CD14-positive monocyte (primary cell): ENCODE results near the gene USP11. TPM values are rescaled to one million over a fixed set of nuclear protein-coding genes. Genes with fewer than 3 reads are reported as not detected.

ENCODE experiments used
- DNase-seq, 3 donors: peaks; one replicate each; pipeline ENCODE4 v3.0.0-alpha.2; 2011 to 2022
- H2AFZ ChIP-seq: 2 replicates; pipeline ENCODE4 v1.6.0; 2012; ENCODE audit warnings: mild to moderate bottlenecking, low read depth, low read length, inconsistent platforms; ENCODE audit not compliant: insufficient read depth, poor library complexity, severe bottlenecking
- H3K27ac ChIP-seq, 2 donors: 1 replicate in 1 of 2; 2 replicates in 1 of 2; pipeline ENCODE4 v1.5.1; 2012 to 2013; ENCODE audit warnings: low read length in 2 of 2, control low read depth in 1 of 2, inconsistent platforms in 1 of 2, low read depth in 1 of 2, mild to moderate bottlenecking in 1 of 2
- H3K27me3 ChIP-seq, 2 donors: one replicate each; pipeline versions ENCODE4 v1.6.0 to v1.6.1; 2011 to 2013; ENCODE audit warnings: low read length in 2 of 2; ENCODE audit not compliant: control insufficient read depth in 2 of 2, insufficient read depth in 2 of 2
- H3K36me3 ChIP-seq, 2 donors: replicated peaks in 1 of 2; 1 replicate in 1 of 2; 2 replicates in 1 of 2; pipeline versions ENCODE4 v1.5.1 to v1.6.1; 2012 to 2013; ENCODE audit warnings: low read length in 2 of 2, control low read depth in 1 of 2, inconsistent platforms in 1 of 2, mild to moderate bottlenecking in 1 of 2; ENCODE audit not compliant: insufficient read depth in 2 of 2, control insufficient read depth in 1 of 2
- H3K4me1 ChIP-seq, 2 donors: 1 replicate in 1 of 2; 2 replicates in 1 of 2; pipeline versions ENCODE4 v1.5.1 to v1.6.1; 2012 to 2013; ENCODE audit warnings: low read length in 2 of 2, control low read depth in 1 of 2, inconsistent platforms in 1 of 2, mild to moderate bottlenecking in 1 of 2, moderate library complexity in 1 of 2; ENCODE audit not compliant: insufficient read depth in 2 of 2, control insufficient read depth in 1 of 2
- H3K4me2 ChIP-seq: replicated peaks from 2 replicates; pipeline ENCODE3; 2012; ENCODE audit warnings: low read length, moderate library complexity, mild to moderate bottlenecking; ENCODE audit not compliant: poor library complexity, severe bottlenecking; ENCODE audit errors: extremely low read depth
- H3K4me3 ChIP-seq, 3 experiments: fragments of 200-600 bp in 1 of 3; sonication (generic) in 1 of 3; replicated peaks in 1 of 3; 1 replicate in 2 of 3; 2 replicates in 1 of 3; pipeline ENCODE4 v1.5.1; 2011 to 2013; ENCODE audit warnings: low read length in 3 of 3, mild to moderate bottlenecking in 3 of 3, control low read depth in 2 of 3, low read depth in 2 of 3, inconsistent platforms in 1 of 3, moderate library complexity in 1 of 3
- H3K79me2 ChIP-seq: 2 replicates; pipeline ENCODE4 v1.6.0; 2012; ENCODE audit warnings: mild to moderate bottlenecking, control low read depth, inconsistent platforms, low read length, moderate library complexity; ENCODE audit not compliant: insufficient read depth
- H3K9ac ChIP-seq: 2 replicates; pipeline ENCODE4 v1.6.0; 2017; ENCODE audit warnings: low read length, mild to moderate bottlenecking; ENCODE audit not compliant: insufficient read depth, poor library complexity, severe bottlenecking
- H3K9me3 ChIP-seq, 2 donors: replicated peaks in 1 of 2; 1 replicate in 1 of 2; 2 replicates in 1 of 2; pipeline versions ENCODE4 v1.5.1 to v1.6.1; 2012 to 2013; ENCODE audit warnings: low read length in 2 of 2, control low read depth in 1 of 2; ENCODE audit not compliant: control insufficient read depth in 1 of 2, insufficient read depth in 1 of 2
- H4K20me1 ChIP-seq: 2 replicates; pipeline ENCODE4 v1.6.0; 2012; ENCODE audit warnings: mild to moderate bottlenecking, low read length, control low read depth, moderate library complexity; ENCODE audit not compliant: insufficient read depth
- H3K27ac Mint-ChIP-seq, 7 donors: one replicate each; pipeline ENCODE4 v1.8.0; 2020; ENCODE audit warnings: mild to moderate bottlenecking in 7 of 7, mixed read lengths in 7 of 7, moderate library complexity in 6 of 7, inconsistent platforms in 2 of 7
- H3K27me3 Mint-ChIP-seq, 3 donors: one replicate each; pipeline ENCODE4 v1.8.0; 2021 to 2022; ENCODE audit warnings: low read depth in 3 of 3, mild to moderate bottlenecking in 3 of 3, mixed read lengths in 3 of 3, moderate library complexity in 3 of 3, inconsistent platforms in 1 of 3
- H3K36me3 Mint-ChIP-seq, 2 donors: one replicate each; pipeline ENCODE4 v1.8.0; 2020; ENCODE audit warnings: mixed read lengths in 2 of 2, inconsistent platforms in 1 of 2, mild to moderate bottlenecking in 1 of 2
- H3K4me1 Mint-ChIP-seq: one replicate; pipeline ENCODE4 v1.8.0; 2020; ENCODE audit warnings: mild to moderate bottlenecking, mixed read lengths
- H3K4me3 Mint-ChIP-seq, 2 donors: one replicate each; pipeline ENCODE4 v1.8.0; 2020; ENCODE audit warnings: mild to moderate bottlenecking in 2 of 2, mixed read lengths in 2 of 2, moderate library complexity in 1 of 2
- H3K9me3 Mint-ChIP-seq, 7 donors: one replicate each; pipeline ENCODE4 v1.8.0; 2020 to 2022; ENCODE audit warnings: mixed read lengths in 7 of 7, mild to moderate bottlenecking in 6 of 7, moderate library complexity in 6 of 7, inconsistent platforms in 2 of 7
- CTCF ChIP-seq: fragments of 200-600 bp; IDR thresholded peaks from one replicate; pipeline ENCODE4 v1.8.0; 2022; ENCODE audit warnings: antibody characterized with exemption, mild to moderate bottlenecking
- WGBS: methylation state at CpG from one replicate; pipeline ENCODE4 v1.1.5; 2013; ENCODE audit warnings: missing lambda C conversion rate; ENCODE audit not compliant: insufficient coverage; 5-methylcytosine and 5-hydroxymethylcytosine counted together
- intact Hi-C, 2 donors: fragments of 100-400 bp; cut with micrococcal nuclease; formaldehyde crosslinking; loops; one replicate each; pipeline versions ENCODE4 v1.15.0 to v1.15.1; 2023
- polyA plus RNA-seq, 3 donors: library from polyadenylated mRNA; depleted of rRNA in 1 of 3; unstranded in 2 of 3; stranded (reverse) in 1 of 3; fragments of 300-500 nt in 2 of 3; fragments of >200 nt in 1 of 3; fragmentation: Illumina TruSeq in 2 of 3; gene quantifications; 1 replicate in 2 of 3; 2 replicates in 1 of 3; pipeline ENCODE4 v1.2.3, GENCODE V29; 2012 to 2021

Gene USP11
- polyA plus RNA-seq, 3 donors = 6.7 to 9.7 (median 8.8) TPM

GRCh38 chrX:47187106-47187677 is 45.6 kb upstream of the USP11 start:
- H3K9me3 Mint-ChIP-seq = peaks cover 0 to 7% (median 0%) of the 10 kb centered on the region in 7 donors
- H3K4me3 Mint-ChIP-seq = no peak overlapping the region
- peak overlapping the region in 1 of 7 donors; percentile 27 for H3K27ac Mint-ChIP-seq
- intact Hi-C loops = no loop called here
- no CpG with 5 or more reads among the region's 4 CpGs for WGBS
- Histone ChIP-seq H2AFZ (no peak overlapping the region), H3K27me3 (peaks cover 0 to 3% of the 10 kb centered on the region in 2 donors), H3K9me3 (no peaks in the 10 kb centered on the region), H3K79me2 (peaks cover 8% of the 10 kb centered on the region), H3K4me3 (no peak overlapping the region), H3K27ac (no peak overlapping the region), H4K20me1 (peaks cover 4% of the 10 kb centered on the region), H3K4me1 (peaks cover 14 to 17% of the 10 kb centered on the region in 2 donors), H3K4me2 (no peak overlapping the region), H3K36me3 (peaks cover 26 to 42% of the 10 kb centered on the region in 2 donors), H3K9ac (no peak overlapping the region)
- TF ChIP-seq CTCF = no peak
- peaks cover 14% of the 10 kb centered on the region for H3K4me1 Mint-ChIP-seq
- DNase-seq = no peak
- peaks cover 0 to 46% (median 3%) of the 10 kb centered on the region in 3 donors for H3K27me3 Mint-ChIP-seq
- peaks cover 33 to 41% of the 10 kb centered on the region in 2 donors for H3K36me3 Mint-ChIP-seq

- H3K9me3 Mint-ChIP-seq = peaks cover 0 to 7% (median 0%) of the 10 kb centered on the region in 7 donors
- WGBS = 98% methylated on average over 9 of the region's 19 CpGs
- peaks cover 32 to 33% of the 10 kb centered on the region in 2 donors for H3K4me1 ChIP-seq
- H3K27me3 ChIP-seq = peaks cover 0 to 3% of the 10 kb centered on the region in 2 donors
- H3K9ac ChIP-seq = no peak overlapping the region
- no peak for DNase-seq
- no peak overlapping the region for H3K27ac ChIP-seq
- peaks cover 29% of the 10 kb centered on the region for H3K4me1 Mint-ChIP-seq
- TF ChIP-seq CTCF = no peak
- H3K4me2 ChIP-seq = no peak overlapping the region
- H3K27me3 Mint-ChIP-seq = peaks cover 0 to 38% (median 3%) of the 10 kb centered on the region in 3 donors
- intact Hi-C loops = loop anchor here (5.0 to 10.0 kb wide), 6 partner anchors 192 to 645 kb away; partner anchors contain the start of genes ZNF41 (in 1 of the 2) and ZNF81 (in 1 of the 2)
- H3K79me2 ChIP-seq = peaks cover 21% of the 10 kb centered on the region
- peaks cover 17 to 23% of the 10 kb centered on the region in 2 donors for H3K36me3 Mint-ChIP-seq
- H3K4me3 Mint-ChIP-seq = no peak overlapping the region
- H3K4me3 ChIP-seq = no peak overlapping the region
- peaks cover 17 to 25% of the 10 kb centered on the region in 2 donors for H3K36me3 ChIP-seq
- no peak overlapping the region for H3K27ac Mint-ChIP-seq
- no peaks in the 10 kb centered on the region for H4K20me1 ChIP-seq
- no peak overlapping the region for H2AFZ ChIP-seq
- H3K9me3 ChIP-seq = no peaks in the 10 kb centered on the region
Measured at GRCh38 chrX:47189906-47190305, 42.9 kb upstream of the USP11 start.
